Upper lobe of left lung (tissue), 4 donors: ENCODE results near the gene IFNLR1.

Experiments
- CTCF ChIP-seq, 6 experiments: fragments of 450-650 bp in 4 of 6; fragments of 200-600 bp in 2 of 6; sonication (generic) in 2 of 6; IDR thresholded peaks; one replicate each; pipeline ENCODE4 v1.5.1; 2016 to 2019; ENCODE audit warnings: antibody characterized with exemption in 6 of 6
- POLR2A ChIP-seq, 4 donors: fragments of 450-650 bp; IDR thresholded peaks; one replicate each; pipeline ENCODE4 v1.5.1; 2016 to 2017; ENCODE audit warnings: antibody characterized with exemption in 4 of 4, mild to moderate bottlenecking in 2 of 4
- POLR2AphosphoS5 ChIP-seq, 2 donors: sonication (generic); formaldehyde crosslinking; IDR thresholded peaks; one replicate each; pipeline ENCODE4 v1.5.1; 2017; ENCODE audit warnings: antibody characterized with exemption in 2 of 2

- TF ChIP-seq CTCF (IDR thresholded peaks at IDR 0.05) (no peak), POLR2AphosphoS5 (IDR thresholded peaks at IDR 0.05) (no peak), POLR2A (IDR thresholded peaks at IDR 0.05) (no peak)
Observed at GRCh38 chr1:24173638-24174575, 13.2 kb downstream of the IFNLR1 start.
